Measurements from ENCODE around the gene TEX264.

Gene TEX264

GRCh38 chr3:51676102-51676640 is 5.1 kb downstream of the TEX264 start:
- H3K4me3 ChIP-seq (ENCODE audit: low read length) = no peak overlapping the region
- TF ChIP-seq CTCF (conservative IDR thresholded peaks at IDR 0.05; ENCODE audit: low read depth, low read length) = no peak
- no peak for DNase-seq (ENCODE audit: low read depth)

- TF ChIP-seq CTCF (conservative IDR thresholded peaks at IDR 0.05; ENCODE audit: low read depth, low read length) = no peak
- DNase-seq (ENCODE audit: low read depth) = no peak
- H3K4me3 ChIP-seq (ENCODE audit: low read length) = no peak overlapping the region
Observed at GRCh38 chr3:51677358-51677757, 6.3 kb downstream of the TEX264 start.

- no peak for DNase-seq (ENCODE audit: low read depth)
- no peak for TF ChIP-seq CTCF (conservative IDR thresholded peaks at IDR 0.05; ENCODE audit: low read depth, low read length)
- H3K4me3 ChIP-seq (ENCODE audit: low read length) = no peak overlapping the region
Observed at GRCh38 chr3:51678186-51678585, 7.1 kb downstream of the TEX264 start.

GRCh38 chr3:51678641-51679040 is 7.6 kb downstream of the TEX264 start:
- H3K4me3 ChIP-seq (ENCODE audit: low read length) = no peak overlapping the region
- TF ChIP-seq CTCF (conservative IDR thresholded peaks at IDR 0.05; ENCODE audit: low read depth, low read length) = no peak
- no peak for DNase-seq (ENCODE audit: low read depth)

- no peak for DNase-seq (ENCODE audit: low read depth)
- H3K4me3 ChIP-seq (ENCODE audit: low read length) = no peak overlapping the region
- no peak for TF ChIP-seq CTCF (conservative IDR thresholded peaks at IDR 0.05; ENCODE audit: low read depth, low read length)
Observed at GRCh38 chr3:51679318-51679717, 8.3 kb downstream of the TEX264 start.

- DNase-seq (ENCODE audit: low read depth) = no peak
- H3K4me3 ChIP-seq (ENCODE audit: low read length) = no peak overlapping the region
- TF ChIP-seq CTCF (conservative IDR thresholded peaks at IDR 0.05; ENCODE audit: low read depth, low read length) = no peak
Observed at GRCh38 chr3:51679777-51680176, 8.7 kb downstream of the TEX264 start.

GRCh38 chr3:51680196-51680595 is 9.1 kb downstream of the TEX264 start:
- no peak overlapping the region for H3K4me3 ChIP-seq (ENCODE audit: low read length)
- DNase-seq (ENCODE audit: low read depth) = no peak
- TF ChIP-seq CTCF (conservative IDR thresholded peaks at IDR 0.05; ENCODE audit: low read depth, low read length) = no peak
